HG03064 (cell line): ENCODE measurements around the gene FILIP1L.

Experiments
- ATAC-seq: cut with Tn5 transposase; IDR thresholded peaks from one replicate; pipeline ENCODE4 v1.9.1; 2021; ENCODE audit warnings: low read depth; ENCODE audit not compliant: unreplicated experiment

FILIP1L gene

GRCh38 chr3:99823723-99824711, 290.3 kb downstream of the FILIP1L start:
- ATAC-seq: no peak

GRCh38 chr3:99818818-99819217, 295.5 kb downstream of the FILIP1L start:
- no peak for ATAC-seq

- peak; percentile 97 for ATAC-seq
These were observed 296.7 kb downstream of the FILIP1L start, which contains the start of gene CMSS1 for GRCh38 chr3:99817437-99818240. TSS of gene CMSS1 (plus strand) at chr3:99817862.

- no peak for ATAC-seq
These were observed 297.3 kb downstream of the FILIP1L start for GRCh38 chr3:99817047-99817436.

GRCh38 chr3:99810403-99810802, 303.9 kb downstream of the FILIP1L start:
- no peak for ATAC-seq

GRCh38 chr3:99809565-99809964, 304.7 kb downstream of the FILIP1L start:
- ATAC-seq: no peak

GRCh38 chr3:99808163-99808794, 306.0 kb downstream of the FILIP1L start:
- no peak for ATAC-seq

- ATAC-seq: no peak
These were observed 309.1 kb downstream of the FILIP1L start for GRCh38 chr3:99805160-99805559.

GRCh38 chr3:99803297-99803696, 311.0 kb downstream of the FILIP1L start:
- no peak for ATAC-seq

GRCh38 chr3:99799422-99799821, 314.9 kb downstream of the FILIP1L start:
- ATAC-seq: no peak

- ATAC-seq: no peak
These were observed 318.7 kb downstream of the FILIP1L start for GRCh38 chr3:99795573-99795972.

- ATAC-seq: no peak
These were observed 319.8 kb downstream of the FILIP1L start for GRCh38 chr3:99794485-99794884.

GRCh38 chr3:99789011-99789721, 325.1 kb downstream of the FILIP1L start:
- ATAC-seq: peak; percentile 90
